ENCODE data around the gene SMYD3. TPM values are rescaled to one million over a fixed set of nuclear protein-coding genes. Genes with fewer than 3 reads are reported as not detected.

SMYD3 gene
- total and polyA plus RNA-seq, 2 of the 13 experiments (the other 11 are each of a cell fraction or from before 2014, with no cell fraction given) = 27.7 to 35.8 TPM

GRCh38 chr1:245802941-245803665 lies 704.0 kb downstream of the SMYD3 start:
- no peak overlapping the region for H3K4me2 ChIP-seq (ENCODE audit: low read depth, low read length)
- DNase-seq (ENCODE audit: low spot score) = no peak
- no peak overlapping the region for H3K27ac ChIP-seq (ENCODE audit: extremely low read length, insufficient read depth, low read length)
- FAIRE-seq = no peak
- no TSS peak for BruUV-seq (replicated peaks)
- H3K36me3 ChIP-seq (replicated peaks in 1 of 2; ENCODE audit: control insufficient read depth in 1 of 2, insufficient read depth in 2 of 2, low read length in 2 of 2) = no peaks in the 10 kb centered on the region
- no peak for ATAC-seq
- H3K4me1 ChIP-seq (ENCODE audit: insufficient read depth, low read length) = peaks cover 20% of the 10 kb centered on the region
- CTCF ChIA-PET (ENCODE audit: low intra/inter-chr PET ratio, low total read pairs) = no interaction called here
- intact Hi-C loops (cut with micrococcal nuclease; ENCODE audit: unreplicated experiment) = no loop called here
- in situ Hi-C loops (cut with HindIII; ENCODE audit: extremely low pct_ligation_motif_present, low pct_unique_long_range_greater_than_20kb) = no loop called here
- no peaks in the 10 kb centered on the region; the same call in 1 of the 2 replicates for H4K20me1 ChIP-seq (ENCODE audit: insufficient read depth, low read length)
- H3K4me3 ChIP-seq (replicated peaks in 1 of 3; ENCODE audit: insufficient read depth in 1 of 3, low read depth in 2 of 3, low read length in 3 of 3) = no peak overlapping the region
- no peaks in the 10 kb centered on the region for H3K79me2 ChIP-seq (ENCODE audit: insufficient read depth, low read length)
- TF ChIP-seq PHF20 (CRISPR knock-in tag; IDR thresholded peaks at IDR 0.05) (no peak), ZNF546 (CRISPR knock-in tag; conservative IDR thresholded peaks at IDR 0.05) (no peak), THYN1 (CRISPR knock-in tag; IDR thresholded peaks at IDR 0.05; ENCODE audit: borderline replicate concordance, low read depth) (no peak), ZSCAN12 (CRISPR knock-in tag; IDR thresholded peaks at IDR 0.05) (no peak), SMC3 (IDR thresholded peaks at IDR 0.05; ENCODE audit: low read length) (no peak), ZNF124 (CRISPR knock-in tag; IDR thresholded peaks at IDR 0.05) (no peak), ETV5 (CRISPR knock-in tag; IDR thresholded peaks at IDR 0.05; ENCODE audit: borderline replicate concordance) (no peak), FOXK2 (IDR thresholded peaks at IDR 0.05) (no peak), MXD3 (CRISPR knock-in tag; IDR thresholded peaks at IDR 0.05) (no peak), SOX5 (CRISPR knock-in tag; IDR thresholded peaks at IDR 0.05; ENCODE audit: borderline replicate concordance) (no peak), SRY (CRISPR knock-in tag; IDR thresholded peaks at IDR 0.05) (no peak), SNRNP70 (IDR thresholded peaks at IDR 0.05; ENCODE audit: low read depth, low read length) (no peak), FOXC1 (CRISPR knock-in tag; IDR thresholded peaks at IDR 0.05; ENCODE audit: borderline replicate concordance) (no peak), ZNF737 (CRISPR knock-in tag; IDR thresholded peaks at IDR 0.05; ENCODE audit: borderline replicate concordance) (no peak), ZNF432 (CRISPR knock-in tag; IDR thresholded peaks at IDR 0.05; ENCODE audit: borderline replicate concordance) (no peak)
- H3K9me3 ChIP-seq (ENCODE audit: low read length) = no peaks in the 10 kb centered on the region
- no peaks in the 10 kb centered on the region for H3K27me3 ChIP-seq (ENCODE audit: control insufficient read depth in 1 of 2, insufficient read depth in 2 of 2, low read length in 2 of 2)
- 96% methylated on average over 9 of the region's 9 CpGs for WGBS (ENCODE audit: low lambda C conversion rate)
- H2AFZ ChIP-seq (ENCODE audit: low read length) = no peak overlapping the region
- POLR2A ChIA-PET = no interaction called here
- no peak overlapping the region for H3K9ac ChIP-seq (ENCODE audit: insufficient read depth, low read depth, low read length)
